ENCODE measurements around the gene FOXO3. TPM values are rescaled to one million over a fixed set of nuclear protein-coding genes. Genes with fewer than 3 reads are reported as not detected.
A peak's percentile ranks its signal among the peaks of the same experiment; 100 is the strongest.

Gene FOXO3
- polyA plus RNA-seq, 1 of the 3 experiments (the other 2 are of a cell fraction): 8.1 TPM

GRCh38 chr6:108581932-108582475 is 21.3 kb downstream of the FOXO3 start (continued):
- TF ChIP-seq, protein P1, sequence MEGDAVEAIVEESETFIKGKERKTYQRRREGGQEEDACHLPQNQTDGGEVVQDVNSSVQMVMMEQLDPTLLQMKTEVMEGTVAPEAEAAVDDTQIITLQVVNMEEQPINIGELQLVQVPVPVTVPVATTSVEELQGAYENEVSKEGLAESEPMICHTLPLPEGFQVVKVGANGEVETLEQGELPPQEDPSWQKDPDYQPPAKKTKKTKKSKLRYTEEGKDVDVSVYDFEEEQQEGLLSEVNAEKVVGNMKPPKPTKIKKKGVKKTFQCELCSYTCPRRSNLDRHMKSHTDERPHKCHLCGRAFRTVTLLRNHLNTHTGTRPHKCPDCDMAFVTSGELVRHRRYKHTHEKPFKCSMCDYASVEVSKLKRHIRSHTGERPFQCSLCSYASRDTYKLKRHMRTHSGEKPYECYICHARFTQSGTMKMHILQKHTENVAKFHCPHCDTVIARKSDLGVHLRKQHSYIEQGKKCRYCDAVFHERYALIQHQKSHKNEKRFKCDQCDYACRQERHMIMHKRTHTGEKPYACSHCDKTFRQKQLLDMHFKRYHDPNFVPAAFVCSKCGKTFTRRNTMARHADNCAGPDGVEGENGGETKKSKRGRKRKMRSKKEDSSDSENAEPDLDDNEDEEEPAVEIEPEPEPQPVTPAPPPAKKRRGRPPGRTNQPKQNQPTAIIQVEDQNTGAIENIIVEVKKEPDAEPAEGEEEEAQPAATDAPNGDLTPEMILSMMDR (IDR thresholded peaks at IDR 0.05): no peak
- TF ChIP-seq EZH2phosphoT487 (IDR thresholded peaks at IDR 0.05; ENCODE audit: borderline replicate concordance, low read depth): no peak

- Histone ChIP-seq H3K4me3 (ENCODE audit: low read depth in 2 of 2, low read length in 1 of 2) (0 out of 4 replicates have a peak overlapping the region, but pooled peaks of 1 of the 2 experiments have one; percentile 54), H3K27me3 (ENCODE audit: insufficient read depth) (no peaks in the 10 kb centered on the region), H3K9me2 (no peaks in the 10 kb centered on the region), H4K20me1 (ENCODE audit: insufficient read depth) (peaks cover 18% of the 10 kb centered on the region; the same call in 1 of the 2 replicates), H3K4me2 (peak overlapping the region; percentile 81), H3K36me3 (replicated peaks in 1 of 2; ENCODE audit: control insufficient read depth in 1 of 2, insufficient read depth in 2 of 2, low read length in 1 of 2) (peaks cover 0 to 8% of the 10 kb centered on the region in 2 experiments), H3K9me3 (no peaks in the 10 kb centered on the region), H2AFZ (ENCODE audit: low read depth) (no peak overlapping the region), H3F3A (replicated peaks; ENCODE audit: insufficient read depth) (peaks cover 40% of the 10 kb centered on the region), H3K9ac (peak overlapping the region; percentile 26; the same call in 1 of the 2 replicates), H3K27ac (ENCODE audit: low read depth in 2 of 2, low read length in 1 of 2) (peak overlapping the region; percentile 95), H3K79me2 (ENCODE audit: insufficient read depth) (peaks cover 89% of the 10 kb centered on the region), H3K4me1 (ENCODE audit: control insufficient read depth in 1 of 2, insufficient read depth in 2 of 2, low read depth in 1 of 2, low read length in 1 of 2) (peaks cover 43 to 63% of the 10 kb centered on the region in 2 experiments)
- POLR2A ChIA-PET: no interaction called here
- DNase-seq: no peak
- TF ChIP-seq, protein P2, sequence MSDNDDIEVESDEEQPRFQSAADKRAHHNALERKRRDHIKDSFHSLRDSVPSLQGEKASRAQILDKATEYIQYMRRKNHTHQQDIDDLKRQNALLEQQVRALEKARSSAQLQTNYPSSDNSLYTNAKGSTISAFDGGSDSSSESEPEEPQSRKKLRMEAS (IDR thresholded peaks at IDR 0.05; ENCODE audit: low read depth): no peak
- TF ChIP-seq, protein P1 (IDR thresholded peaks at IDR 0.05): no peak
- TF ChIP-seq, protein P3, sequence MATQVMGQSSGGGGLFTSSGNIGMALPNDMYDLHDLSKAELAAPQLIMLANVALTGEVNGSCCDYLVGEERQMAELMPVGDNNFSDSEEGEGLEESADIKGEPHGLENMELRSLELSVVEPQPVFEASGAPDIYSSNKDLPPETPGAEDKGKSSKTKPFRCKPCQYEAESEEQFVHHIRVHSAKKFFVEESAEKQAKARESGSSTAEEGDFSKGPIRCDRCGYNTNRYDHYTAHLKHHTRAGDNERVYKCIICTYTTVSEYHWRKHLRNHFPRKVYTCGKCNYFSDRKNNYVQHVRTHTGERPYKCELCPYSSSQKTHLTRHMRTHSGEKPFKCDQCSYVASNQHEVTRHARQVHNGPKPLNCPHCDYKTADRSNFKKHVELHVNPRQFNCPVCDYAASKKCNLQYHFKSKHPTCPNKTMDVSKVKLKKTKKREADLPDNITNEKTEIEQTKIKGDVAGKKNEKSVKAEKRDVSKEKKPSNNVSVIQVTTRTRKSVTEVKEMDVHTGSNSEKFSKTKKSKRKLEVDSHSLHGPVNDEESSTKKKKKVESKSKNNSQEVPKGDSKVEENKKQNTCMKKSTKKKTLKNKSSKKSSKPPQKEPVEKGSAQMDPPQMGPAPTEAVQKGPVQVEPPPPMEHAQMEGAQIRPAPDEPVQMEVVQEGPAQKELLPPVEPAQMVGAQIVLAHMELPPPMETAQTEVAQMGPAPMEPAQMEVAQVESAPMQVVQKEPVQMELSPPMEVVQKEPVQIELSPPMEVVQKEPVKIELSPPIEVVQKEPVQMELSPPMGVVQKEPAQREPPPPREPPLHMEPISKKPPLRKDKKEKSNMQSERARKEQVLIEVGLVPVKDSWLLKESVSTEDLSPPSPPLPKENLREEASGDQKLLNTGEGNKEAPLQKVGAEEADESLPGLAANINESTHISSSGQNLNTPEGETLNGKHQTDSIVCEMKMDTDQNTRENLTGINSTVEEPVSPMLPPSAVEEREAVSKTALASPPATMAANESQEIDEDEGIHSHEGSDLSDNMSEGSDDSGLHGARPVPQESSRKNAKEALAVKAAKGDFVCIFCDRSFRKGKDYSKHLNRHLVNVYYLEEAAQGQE (IDR thresholded peaks at IDR 0.05; ENCODE audit: low read depth, low read length): no peak
- TF ChIP-seq YY1 (IDR thresholded peaks at IDR 0.05; ENCODE audit: low read depth) (no peak), JUND (IDR thresholded peaks at IDR 0.05) (no peak)
- TF ChIP-seq, protein P4, sequence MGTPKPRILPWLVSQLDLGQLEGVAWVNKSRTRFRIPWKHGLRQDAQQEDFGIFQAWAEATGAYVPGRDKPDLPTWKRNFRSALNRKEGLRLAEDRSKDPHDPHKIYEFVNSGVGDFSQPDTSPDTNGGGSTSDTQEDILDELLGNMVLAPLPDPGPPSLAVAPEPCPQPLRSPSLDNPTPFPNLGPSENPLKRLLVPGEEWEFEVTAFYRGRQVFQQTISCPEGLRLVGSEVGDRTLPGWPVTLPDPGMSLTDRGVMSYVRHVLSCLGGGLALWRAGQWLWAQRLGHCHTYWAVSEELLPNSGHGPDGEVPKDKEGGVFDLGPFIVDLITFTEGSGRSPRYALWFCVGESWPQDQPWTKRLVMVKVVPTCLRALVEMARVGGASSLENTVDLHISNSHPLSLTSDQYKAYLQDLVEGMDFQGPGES (IDR thresholded peaks at IDR 0.05; ENCODE audit: low read depth, low read length): no peak
- TF ChIP-seq, protein P5, sequence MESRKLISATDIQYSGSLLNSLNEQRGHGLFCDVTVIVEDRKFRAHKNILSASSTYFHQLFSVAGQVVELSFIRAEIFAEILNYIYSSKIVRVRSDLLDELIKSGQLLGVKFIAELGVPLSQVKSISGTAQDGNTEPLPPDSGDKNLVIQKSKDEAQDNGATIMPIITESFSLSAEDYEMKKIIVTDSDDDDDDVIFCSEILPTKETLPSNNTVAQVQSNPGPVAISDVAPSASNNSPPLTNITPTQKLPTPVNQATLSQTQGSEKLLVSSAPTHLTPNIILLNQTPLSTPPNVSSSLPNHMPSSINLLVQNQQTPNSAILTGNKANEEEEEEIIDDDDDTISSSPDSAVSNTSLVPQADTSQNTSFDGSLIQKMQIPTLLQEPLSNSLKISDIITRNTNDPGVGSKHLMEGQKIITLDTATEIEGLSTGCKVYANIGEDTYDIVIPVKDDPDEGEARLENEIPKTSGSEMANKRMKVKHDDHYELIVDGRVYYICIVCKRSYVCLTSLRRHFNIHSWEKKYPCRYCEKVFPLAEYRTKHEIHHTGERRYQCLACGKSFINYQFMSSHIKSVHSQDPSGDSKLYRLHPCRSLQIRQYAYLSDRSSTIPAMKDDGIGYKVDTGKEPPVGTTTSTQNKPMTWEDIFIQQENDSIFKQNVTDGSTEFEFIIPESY (IDR thresholded peaks at IDR 0.05; ENCODE audit: borderline replicate concordance, low read depth): no peak
- 94% methylated on average over 3 of the region's 3 CpGs for WGBS (ENCODE audit: low lambda C conversion rate)
- CTCF ChIA-PET: interaction anchor here (1.0 to 1.4 kb wide), 4 partner anchors 13 to 199 kb away, joined by 3 to 4 read pairs (median 3); no protein-coding TSS in a partner anchor
These were observed 21.9 kb downstream of the FOXO3 start for GRCh38 chr6:108582618-108583017.

Data from SK-N-SH (cell line).